ENCODE results near the gene SNAPIN.

Gene SNAPIN

GRCh38 chr1:153680120-153680403 lies 21.6 kb downstream of the SNAPIN start:
- H3K9me3 ChIP-seq (ENCODE audit: insufficient read depth, low read length), result no peaks in the 10 kb centered on the region
- no peaks in the 10 kb centered on the region for H4K20me1 ChIP-seq (ENCODE audit: insufficient read depth, low read length)
- H3K4me1 ChIP-seq (ENCODE audit: low read length), result no peaks in the 10 kb centered on the region
- no peak overlapping the region for H3K4me3 ChIP-seq (ENCODE audit: low read length)
- H3K4me2 ChIP-seq (ENCODE audit: low read length), result no peak overlapping the region
- H3K27me3 ChIP-seq (ENCODE audit: low read depth, low read length), result peaks cover 18% of the 10 kb centered on the region
- no peak for TF ChIP-seq EZH2phosphoT487 (IDR thresholded peaks at IDR 0.05; ENCODE audit: low read depth)
- TF ChIP-seq, protein P1, sequence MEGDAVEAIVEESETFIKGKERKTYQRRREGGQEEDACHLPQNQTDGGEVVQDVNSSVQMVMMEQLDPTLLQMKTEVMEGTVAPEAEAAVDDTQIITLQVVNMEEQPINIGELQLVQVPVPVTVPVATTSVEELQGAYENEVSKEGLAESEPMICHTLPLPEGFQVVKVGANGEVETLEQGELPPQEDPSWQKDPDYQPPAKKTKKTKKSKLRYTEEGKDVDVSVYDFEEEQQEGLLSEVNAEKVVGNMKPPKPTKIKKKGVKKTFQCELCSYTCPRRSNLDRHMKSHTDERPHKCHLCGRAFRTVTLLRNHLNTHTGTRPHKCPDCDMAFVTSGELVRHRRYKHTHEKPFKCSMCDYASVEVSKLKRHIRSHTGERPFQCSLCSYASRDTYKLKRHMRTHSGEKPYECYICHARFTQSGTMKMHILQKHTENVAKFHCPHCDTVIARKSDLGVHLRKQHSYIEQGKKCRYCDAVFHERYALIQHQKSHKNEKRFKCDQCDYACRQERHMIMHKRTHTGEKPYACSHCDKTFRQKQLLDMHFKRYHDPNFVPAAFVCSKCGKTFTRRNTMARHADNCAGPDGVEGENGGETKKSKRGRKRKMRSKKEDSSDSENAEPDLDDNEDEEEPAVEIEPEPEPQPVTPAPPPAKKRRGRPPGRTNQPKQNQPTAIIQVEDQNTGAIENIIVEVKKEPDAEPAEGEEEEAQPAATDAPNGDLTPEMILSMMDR (IDR thresholded peaks at IDR 0.05; ENCODE audit: low read depth, low read length), result no peak
- no peak overlapping the region for H2AFZ ChIP-seq (ENCODE audit: low read depth, low read length)
- H3K27ac ChIP-seq (ENCODE audit: low read length), result no peak overlapping the region
- H3K79me2 ChIP-seq (ENCODE audit: low read length), result no peaks in the 10 kb centered on the region
- H3K9ac ChIP-seq (ENCODE audit: low read length), result no peak overlapping the region
- H3K36me3 ChIP-seq (replicated peaks; ENCODE audit: low read depth, low read length), result no peaks in the 10 kb centered on the region

- TF ChIP-seq, protein P1 (IDR thresholded peaks at IDR 0.05; ENCODE audit: low read depth, low read length), result no peak
- no peak for TF ChIP-seq EZH2phosphoT487 (IDR thresholded peaks at IDR 0.05; ENCODE audit: low read depth)
- Histone ChIP-seq H3K4me1 (ENCODE audit: low read length) (no peaks in the 10 kb centered on the region), H2AFZ (ENCODE audit: low read depth, low read length) (no peak overlapping the region), H3K27me3 (ENCODE audit: low read depth, low read length) (peaks cover 31% of the 10 kb centered on the region), H3K27ac (ENCODE audit: low read length) (no peak overlapping the region), H3K4me3 (ENCODE audit: low read length) (no peak overlapping the region), H3K36me3 (replicated peaks; ENCODE audit: low read depth, low read length) (no peaks in the 10 kb centered on the region), H3K79me2 (ENCODE audit: low read length) (no peaks in the 10 kb centered on the region), H3K9me3 (ENCODE audit: insufficient read depth, low read length) (no peaks in the 10 kb centered on the region), H3K9ac (ENCODE audit: low read length) (no peak overlapping the region), H4K20me1 (ENCODE audit: insufficient read depth, low read length) (no peaks in the 10 kb centered on the region), H3K4me2 (ENCODE audit: low read length) (no peak overlapping the region)
Measured at GRCh38 chr1:153682730-153683129, 24.2 kb downstream of the SNAPIN start.

DNA sequence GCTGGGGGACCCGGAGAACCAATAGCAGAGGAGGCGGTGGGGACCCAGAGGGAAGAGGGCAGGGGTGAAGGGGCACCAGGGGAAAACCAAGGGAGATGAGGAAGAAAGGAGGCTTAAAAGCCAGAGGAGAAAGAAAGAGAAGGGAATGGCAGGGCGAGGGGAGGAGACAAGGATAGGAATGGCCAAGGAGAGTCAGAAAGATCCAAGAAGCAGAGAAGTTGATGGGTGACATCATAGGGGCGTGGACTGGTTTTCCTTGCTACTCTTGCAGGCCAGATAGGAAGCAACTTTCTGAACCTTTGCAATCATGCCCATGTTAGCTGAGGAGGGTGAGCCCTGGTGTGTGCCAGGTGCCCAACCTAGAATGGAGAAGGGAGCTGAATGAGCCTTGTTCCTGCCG lies 25.4 kb downstream of the SNAPIN start:
- Histone ChIP-seq H3K4me3 (ENCODE audit: low read length) (no peak overlapping the region), H3K9ac (ENCODE audit: low read length) (no peak overlapping the region), H3K27ac (ENCODE audit: low read length) (no peak overlapping the region), H3K36me3 (replicated peaks; ENCODE audit: low read depth, low read length) (no peaks in the 10 kb centered on the region), H3K9me3 (ENCODE audit: insufficient read depth, low read length) (no peaks in the 10 kb centered on the region), H3K27me3 (ENCODE audit: low read depth, low read length) (peaks cover 27% of the 10 kb centered on the region), H2AFZ (ENCODE audit: low read depth, low read length) (no peak overlapping the region), H3K4me2 (ENCODE audit: low read length) (no peak overlapping the region), H3K4me1 (ENCODE audit: low read length) (no peaks in the 10 kb centered on the region), H3K79me2 (ENCODE audit: low read length) (no peaks in the 10 kb centered on the region), H4K20me1 (ENCODE audit: insufficient read depth, low read length) (no peaks in the 10 kb centered on the region)
- TF ChIP-seq, protein P1 (IDR thresholded peaks at IDR 0.05; ENCODE audit: low read depth, low read length), result no peak
- TF ChIP-seq EZH2phosphoT487 (IDR thresholded peaks at IDR 0.05; ENCODE audit: low read depth), result no peak

- no peaks in the 10 kb centered on the region for H3K4me1 ChIP-seq (ENCODE audit: low read length)
- H3K27me3 ChIP-seq (ENCODE audit: low read depth, low read length), result peaks cover 27% of the 10 kb centered on the region
- no peaks in the 10 kb centered on the region for H3K36me3 ChIP-seq (replicated peaks; ENCODE audit: low read depth, low read length)
- H3K79me2 ChIP-seq (ENCODE audit: low read length), result no peaks in the 10 kb centered on the region
- H3K4me2 ChIP-seq (ENCODE audit: low read length), result no peak overlapping the region
- no peak overlapping the region for H2AFZ ChIP-seq (ENCODE audit: low read depth, low read length)
- no peak overlapping the region for H3K27ac ChIP-seq (ENCODE audit: low read length)
- H3K4me3 ChIP-seq (ENCODE audit: low read length), result no peak overlapping the region
- TF ChIP-seq, protein P1 (IDR thresholded peaks at IDR 0.05; ENCODE audit: low read depth, low read length), result no peak
- no peak for TF ChIP-seq EZH2phosphoT487 (IDR thresholded peaks at IDR 0.05; ENCODE audit: low read depth)
- H3K9me3 ChIP-seq (ENCODE audit: insufficient read depth, low read length), result no peaks in the 10 kb centered on the region
- H3K9ac ChIP-seq (ENCODE audit: low read length), result no peak overlapping the region
- H4K20me1 ChIP-seq (ENCODE audit: insufficient read depth, low read length), result no peaks in the 10 kb centered on the region
Measured at GRCh38 chr1:153684892-153685291, 26.4 kb downstream of the SNAPIN start.

Data from OCI-LY3 (cell line).